Peyer's patch (tissue), 4 donors: ENCODE measurements around the gene STXBP1.

Experiments used
- CTCF ChIP-seq, 6 experiments: fragments of 450-650 bp in 4 of 6; fragments of 200-600 bp in 2 of 6; sonication (generic) in 1 of 6; IDR thresholded peaks; one replicate each; pipeline ENCODE4 v1.5.1; 2017 to 2019; ENCODE audit warnings: antibody characterized with exemption in 6 of 6, mild to moderate bottlenecking in 3 of 6, moderate library complexity in 1 of 6
- POLR2A ChIP-seq, 2 donors: fragments of 450-650 bp; IDR thresholded peaks; one replicate each; pipeline ENCODE4 v1.5.1; 2017; ENCODE audit warnings: antibody characterized with exemption in 2 of 2, mild to moderate bottlenecking in 2 of 2, moderate library complexity in 2 of 2

GRCh38 chr9:127642082-127642740 is 30.1 kb downstream of the STXBP1 start:
- TF ChIP-seq CTCF (IDR thresholded peaks at IDR 0.05) (no peak), POLR2A (IDR thresholded peaks at IDR 0.05) (no peak)
